IMR-90 (cell line): ENCODE results near the gene DMXL1. TPM values are rescaled to one million over a fixed set of nuclear protein-coding genes. Genes with fewer than 3 reads are reported as not detected.
"Not testable (repeated sequence)": the region's sequence is repeated elsewhere in the genome, so short reads cannot be mapped to it uniquely, and the experiment has no call there.

Source experiments
- ATAC-seq: fragments of 200-7000 bp; cut with Tn5 transposase; 2 replicates; pipeline ENCODE4 v1.9.1; 2020; ENCODE audit warnings: low read depth, mild to moderate bottlenecking, moderate library complexity
- BruUV-seq: library from RNA; stranded (reverse); fragments of 400-500 nt; replicated peaks from 2 replicates; lab custom pipeline; 2021; lab: Mats Ljungman, UMichigan
- CTCF ChIA-PET: fragments of 300-600 bp; formaldehyde crosslinking; extraction: SDS; loops from one replicate; lab custom pipeline; 2021; ENCODE audit warnings: antibody characterized with exemption; lab: Yijun Ruan, JAX
- POLR2A ChIA-PET: fragments of 300-600 bp; sonication (Branson Sonifier 250); formaldehyde crosslinking; loops from one replicate; lab custom pipeline; 2022; ENCODE audit warnings: antibody characterized with exemption; ENCODE audit not compliant: unreplicated experiment; lab: Charles Lee
- DNase-seq: peaks from one replicate; pipeline ENCODE4 v3.0.0; 2013
- H2AFZ ChIP-seq: replicated peaks from 2 replicates; pipeline ENCODE3; 2013; ENCODE audit warnings: low read length, mild to moderate bottlenecking; ENCODE audit not compliant: poor library complexity
- H2AK5ac ChIP-seq: 2 replicates; pipeline ENCODE4 v1.6.1; 2013; ENCODE audit warnings: low read depth, low read length, inconsistent platforms
- H2AK9ac ChIP-seq: replicated peaks from 2 replicates; pipeline ENCODE3; 2013; ENCODE audit warnings: mild to moderate bottlenecking, low read depth, low read length, moderate library complexity; ENCODE audit not compliant: poor library complexity
- H2BK120ac ChIP-seq: 2 replicates; pipeline ENCODE4 v1.6.1; 2013; ENCODE audit warnings: low read depth, low read length, inconsistent platforms
- H2BK15ac ChIP-seq: 3 replicates; pipeline ENCODE4 v1.6.1; 2013; ENCODE audit warnings: low read depth, low read length, inconsistent platforms
- H2BK20ac ChIP-seq: 2 replicates; pipeline ENCODE4 v1.6.1; 2013; ENCODE audit warnings: low read depth, mild to moderate bottlenecking, inconsistent platforms, low read length, moderate library complexity
- H2BK5ac ChIP-seq: 2 replicates; pipeline ENCODE4 v1.6.1; 2013; ENCODE audit warnings: mild to moderate bottlenecking, low read depth, low read length, inconsistent platforms; ENCODE audit not compliant: poor library complexity, severe bottlenecking
- H3K14ac ChIP-seq: replicated peaks from 2 replicates; pipeline ENCODE4 v1.6.1; 2013; ENCODE audit warnings: low read depth, low read length, inconsistent platforms
- H3K18ac ChIP-seq: 2 replicates; pipeline ENCODE4 v1.6.1; 2013; ENCODE audit warnings: low read depth, low read length, control low read depth
- H3K23ac ChIP-seq: 2 replicates; pipeline ENCODE4 v1.6.1; 2013; ENCODE audit warnings: low read depth, low read length, inconsistent platforms
- H3K27ac ChIP-seq: 2 replicates; pipeline ENCODE4 v1.5.1; 2013; ENCODE audit warnings: mild to moderate bottlenecking, control low read depth, low read length; ENCODE audit not compliant: insufficient read depth
- H3K27me3 ChIP-seq: 2 replicates; pipeline ENCODE4 v1.6.1; 2013; ENCODE audit warnings: low read length; ENCODE audit not compliant: control insufficient read depth, insufficient read depth
- H3K36me3 ChIP-seq: 2 replicates; pipeline ENCODE4 v1.6.1; 2013; ENCODE audit warnings: low read length, mixed read lengths; ENCODE audit not compliant: control insufficient read depth, insufficient read depth
- H3K4ac ChIP-seq: 2 replicates; pipeline ENCODE4 v1.6.1; 2013; ENCODE audit warnings: low read depth, low read length, inconsistent platforms
- H3K4me1 ChIP-seq: 2 replicates; pipeline ENCODE4 v1.6.1; 2013; ENCODE audit warnings: low read length, mixed read lengths; ENCODE audit not compliant: control insufficient read depth, insufficient read depth
- H3K4me2 ChIP-seq: 2 replicates; pipeline ENCODE4 v1.6.1; 2013; ENCODE audit warnings: low read depth, mild to moderate bottlenecking, control low read depth, low read length, moderate library complexity
- H3K4me3 ChIP-seq: 2 replicates; pipeline ENCODE4 v1.5.1; 2013; ENCODE audit warnings: low read depth, mild to moderate bottlenecking, control low read depth, low read length, moderate library complexity; ENCODE audit not compliant: insufficient read depth
- H3K56ac ChIP-seq: 2 replicates; pipeline ENCODE4 v1.6.1; 2013; ENCODE audit warnings: low read length, inconsistent platforms; ENCODE audit not compliant: insufficient read depth; ENCODE audit errors: extremely low read depth
- H3K79me1 ChIP-seq, 2 experiments: 2 replicates each; pipeline ENCODE4 v1.6.1; 2013; ENCODE audit warnings: low read length in 2 of 2, inconsistent platforms in 1 of 2, low read depth in 1 of 2
- H3K9ac ChIP-seq: 2 replicates; pipeline ENCODE4 v1.6.1; 2013; ENCODE audit warnings: low read depth, low read length, control low read depth
- H3K9me1 ChIP-seq: 2 replicates; pipeline ENCODE4 v1.6.1; 2013; ENCODE audit warnings: low read length, inconsistent platforms; ENCODE audit not compliant: insufficient read depth
- H3K9me3 ChIP-seq: 2 replicates; pipeline ENCODE4 v1.6.1; 2013; ENCODE audit warnings: low read length; ENCODE audit not compliant: control insufficient read depth, insufficient read depth
- H4K20me1 ChIP-seq: 2 replicates; pipeline ENCODE4 v1.6.1; 2013; ENCODE audit warnings: low read length, inconsistent platforms; ENCODE audit not compliant: insufficient read depth
- H4K5ac ChIP-seq: 2 replicates; pipeline ENCODE4 v1.6.1; 2013; ENCODE audit warnings: mild to moderate bottlenecking, low read depth, low read length, control low read depth
- H4K8ac ChIP-seq, 2 experiments: 2 replicates each; pipeline ENCODE4 v1.6.1; 2013; ENCODE audit warnings: low read depth in 2 of 2, low read length in 2 of 2, control low read depth in 1 of 2, inconsistent platforms in 1 of 2
- H4K91ac ChIP-seq: 2 replicates; pipeline ENCODE4 v1.6.1; 2013; ENCODE audit warnings: low read depth, low read length, inconsistent platforms; ENCODE audit not compliant: insufficient read depth
- WGBS, 2 experiments: methylation state at CpG; one replicate each; pipeline versions ENCODE4 v1.1.5 to v1.1.7; 2013; ENCODE audit warnings: missing lambda C conversion rate in 2 of 2; ENCODE audit not compliant: insufficient read length in 1 of 2; ENCODE audit errors: extremely low coverage in 2 of 2; 5-methylcytosine and 5-hydroxymethylcytosine counted together
- dilution Hi-C: fragments of 300-500 bp; cut with HindIII; formaldehyde crosslinking; loops from one replicate; pipeline ENCODE4 v1.14.3; 2018; ENCODE audit warnings: low sequenced_read_pairs; ENCODE audit not compliant: unreplicated experiment
- in situ Hi-C: fragments of 300-500 bp; cut with MboI; formaldehyde crosslinking; loops from 3 replicates; pipeline ENCODE4 v1.14.3; 2019; ENCODE audit warnings: low sequenced_read_pairs, inconsistent platforms, mixed read lengths
- intact Hi-C: fragments of 100-400 bp; cut with micrococcal nuclease; formaldehyde crosslinking; loops from 2 replicates; pipeline ENCODE4 v1.10.0; 2022
- polyA plus RNA-seq, 3 experiments: library from polyadenylated mRNA; depleted of rRNA; stranded (reverse); fragments of >200 nt; gene quantifications; 2 replicates each; pipeline ENCODE4 v1.2.3, GENCODE V29; 2012; ENCODE audit warnings: low replicate concordance in 1 of 3
- total RNA-seq: library from RNA; depleted of rRNA; stranded (reverse); fragments of >200 nt; gene quantifications from 2 replicates; pipeline ENCODE4 v1.2.3, GENCODE V29; 2012

DMXL1 gene
- total and polyA plus RNA-seq, 2 of the 4 experiments (the other 2 are of a cell fraction): 8.1 to 21.5 TPM

- BruUV-seq, CTCF ChIA-PET, H4K20me1 ChIP-seq: not testable (repeated sequence)
Observed at GRCh38 chr5:119135743-119136142, 64.9 kb downstream of the DMXL1 start.

More at GRCh38 chr5:119135743-119136142, 64.9 kb downstream of the DMXL1 start:
- H3K4me1 ChIP-seq, DNase-seq, in situ Hi-C loops, H2BK120ac ChIP-seq, H2BK15ac ChIP-seq, H3K27me3 ChIP-seq, H3K23ac ChIP-seq, H2AK5ac ChIP-seq, H4K5ac ChIP-seq, H3K4ac ChIP-seq, H3K27ac ChIP-seq, H3K9ac ChIP-seq, ATAC-seq, H3K14ac ChIP-seq, H4K8ac ChIP-seq, H4K91ac ChIP-seq, H3K9me1 ChIP-seq, H3K4me3 ChIP-seq, dilution Hi-C loops, POLR2A ChIA-PET, H2BK5ac ChIP-seq, H3K79me1 ChIP-seq, H2AFZ ChIP-seq, H2AK9ac ChIP-seq, H2BK20ac ChIP-seq, H3K56ac ChIP-seq, H3K9me3 ChIP-seq, H3K18ac ChIP-seq, H3K4me2 ChIP-seq, intact Hi-C loops: not testable (repeated sequence)
- 90% methylated on average over 3 of the region's 4 CpGs; no CpG with 5 or more reads in 1 of the 2 experiments for WGBS, 2 experiments
- peaks cover 12% of the 10 kb centered on the region; the same call in 1 of the 2 replicates for H3K36me3 ChIP-seq
